EL (cell line): Measurements from ENCODE around the gene PRM2.

Experiments used
- DNase-seq: peaks from one replicate; pipeline ENCODE4 v3.0.0-alpha.2; 2016

The PRM2 gene

GRCh38 chr16:11283820-11284248 is 7.6 kb upstream of the PRM2 start:
- peak; percentile 16 for DNase-seq

GRCh38 chr16:11280616-11281522 is 4.6 kb upstream of the PRM2 start, which contains the start of gene PRM1:
PRM1 (minus strand) TSS chr16:11281330; CDS start chr16:11281238, 92 bp downstream.
- no peak for DNase-seq

- no peak for DNase-seq
Measured at GRCh38 chr16:11278681-11279628, 2.7 kb upstream of the PRM2 start.

- no peak for DNase-seq
Measured at GRCh38 chr16:11277607-11278337, 1.5 kb upstream of the PRM2 start.

DNA sequence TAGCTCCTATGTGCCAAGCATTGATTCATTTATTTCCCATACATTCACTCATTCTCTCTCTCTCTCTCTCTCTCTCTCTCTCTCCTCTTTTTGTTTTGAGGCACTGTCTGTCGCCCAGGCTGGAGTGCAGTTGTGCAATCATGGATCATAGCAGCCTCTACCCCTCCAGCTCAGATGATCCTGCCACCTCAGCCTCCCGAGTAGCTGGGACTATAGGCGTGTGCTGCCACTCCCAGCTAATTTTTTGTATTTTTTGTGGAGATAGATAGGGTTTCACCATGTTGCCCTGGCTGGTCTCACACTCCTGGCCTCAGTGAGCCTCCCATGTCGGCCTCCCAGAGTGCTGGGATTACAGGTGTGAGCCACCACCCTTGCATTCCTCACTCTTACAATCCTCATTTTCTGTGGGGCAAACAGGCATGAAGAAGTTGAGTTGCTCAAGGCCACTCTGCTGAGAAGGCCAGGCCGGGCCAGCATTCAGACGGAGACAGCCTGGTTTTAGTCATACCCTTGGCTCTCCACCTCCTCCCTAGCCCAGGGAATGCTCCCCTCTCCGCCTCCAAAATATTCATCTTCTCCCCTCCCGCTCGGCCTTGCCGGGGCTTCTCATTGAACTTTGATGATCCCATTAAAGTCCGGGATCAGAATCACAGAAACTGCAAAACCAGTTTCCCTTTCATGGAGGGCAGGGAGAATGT is 765 bp upstream of the PRM2 start:
- no peak for DNase-seq

GRCh38 chr16:11274964-11275363 is 1.3 kb downstream of the PRM2 start:
- DNase-seq: no peak

GRCh38 chr16:11273721-11274324 is 2.5 kb downstream of the PRM2 start:
- no peak for DNase-seq

DNA sequence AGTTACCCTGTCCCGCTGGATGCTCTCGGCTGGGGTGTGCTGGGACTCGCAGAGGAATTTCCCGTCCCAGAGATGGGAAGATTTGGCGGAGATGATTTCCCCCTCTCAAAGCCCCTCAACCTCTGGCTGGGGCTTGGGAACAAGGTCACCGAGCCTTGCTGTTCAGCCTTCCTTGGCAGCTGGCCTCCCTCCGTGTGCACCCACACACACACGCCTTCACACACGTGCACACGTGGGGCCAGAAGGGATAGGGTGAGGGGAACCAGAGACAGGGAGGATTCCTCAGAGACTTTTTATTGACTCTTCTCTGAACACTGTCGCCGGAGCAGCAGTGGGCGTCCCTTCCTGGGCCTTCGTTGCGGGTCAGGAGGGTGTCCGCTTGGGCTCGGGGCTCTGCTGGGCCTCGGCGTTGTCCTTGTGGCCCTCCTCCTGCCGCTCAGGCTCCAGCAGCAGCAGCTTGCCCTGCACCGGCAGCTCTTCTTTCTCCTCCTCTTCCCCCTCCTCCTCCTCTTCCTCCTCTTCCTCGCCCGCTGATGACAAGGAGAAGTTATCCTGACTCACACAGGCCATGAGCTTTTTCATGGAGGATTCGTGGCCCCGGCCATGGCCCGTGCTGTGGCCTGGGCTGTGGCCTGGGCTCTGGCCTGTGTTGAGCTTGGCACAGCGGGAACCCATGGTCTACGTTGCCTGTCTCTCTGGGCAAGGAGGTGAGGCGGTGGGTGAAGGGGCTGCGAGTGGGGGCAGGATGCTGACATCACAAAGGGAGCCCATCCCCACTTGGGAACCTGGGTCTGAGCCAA is 3.2 kb downstream of the PRM2 start, which contains the start of gene PRM3:
Gene PRM3, minus strand, starts transcription at position 709 of the 800 bp plus-strand sequence. Its CDS starts 34 bp downstream, at position 675.
- no peak for DNase-seq

DNA sequence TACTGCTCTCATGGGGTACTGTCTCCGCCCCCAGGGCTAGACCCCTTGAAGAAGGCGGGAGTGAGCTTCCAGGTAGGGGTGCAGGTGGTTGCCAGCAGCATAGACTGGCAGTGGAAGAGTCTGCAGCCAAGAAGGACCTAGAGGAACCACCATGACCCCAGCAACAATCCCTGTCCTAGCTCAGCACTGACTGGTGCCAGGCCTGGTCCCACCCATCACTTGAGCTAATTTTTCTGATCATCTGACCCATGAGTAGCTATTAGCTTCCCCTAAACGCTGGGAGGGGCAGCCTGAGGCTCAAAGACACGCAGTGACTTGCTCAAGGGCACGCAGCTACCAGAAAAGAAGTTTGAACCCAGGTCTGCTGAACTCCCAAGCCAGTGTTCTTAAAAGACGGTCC is 3.8 kb downstream of the PRM2 start:
- no peak for DNase-seq

- no peak for DNase-seq
Measured at GRCh38 chr16:11271610-11272009, 4.7 kb downstream of the PRM2 start.

DNA sequence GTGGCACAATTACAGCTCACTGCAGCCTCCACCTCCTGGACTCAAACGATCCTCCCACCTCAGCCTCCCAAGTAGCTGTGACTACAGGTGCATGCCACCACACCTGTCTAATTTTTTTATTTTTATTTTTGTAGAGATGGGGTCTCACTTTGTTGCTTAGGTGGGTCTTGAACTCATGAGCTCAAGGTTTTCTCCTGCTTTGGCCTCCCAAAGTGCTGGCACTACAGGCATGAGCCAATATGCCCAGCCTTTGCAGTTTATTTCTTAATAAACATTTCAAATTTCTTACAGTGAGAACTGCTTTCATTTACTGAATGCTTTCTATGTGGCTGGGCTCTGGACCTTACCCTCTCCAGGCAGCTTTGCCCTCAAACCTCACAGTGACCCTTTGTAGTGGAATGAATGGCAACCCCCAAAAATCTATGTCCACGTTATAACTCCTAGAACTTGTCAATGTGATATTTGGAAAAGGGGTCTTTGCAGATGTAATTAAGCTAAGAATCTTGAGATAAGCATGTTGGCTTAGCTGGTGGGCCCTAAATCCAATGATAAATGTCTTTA is 5.6 kb downstream of the PRM2 start:
- no peak for DNase-seq

- DNase-seq: no peak
Measured at GRCh38 chr16:11268921-11269375, 7.3 kb downstream of the PRM2 start, which contains the start of gene TNP2. TNP2 (minus strand) TSS chr16:11269325; CDS start chr16:11269262, 63 bp downstream.

DNA sequence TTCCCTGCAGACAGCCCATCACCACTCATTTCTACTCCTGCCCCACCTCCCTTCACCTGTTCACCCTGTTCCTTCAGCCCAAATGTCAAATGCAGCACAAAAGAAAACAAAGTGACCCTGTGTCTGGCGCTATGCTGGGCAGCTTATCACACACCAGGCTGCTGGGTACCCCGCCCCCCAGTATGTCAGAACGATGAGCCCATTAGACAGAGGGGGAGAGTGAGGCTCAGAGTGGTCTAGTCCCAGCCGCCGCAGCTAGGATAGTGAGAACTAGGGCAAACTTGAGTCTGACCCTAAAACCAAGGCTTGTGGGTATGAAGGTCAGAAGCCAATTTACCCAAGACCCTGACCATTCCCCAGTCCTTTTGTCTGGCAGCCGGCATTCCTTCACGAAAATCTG is 11.2 kb downstream of the PRM2 start:
- no peak for DNase-seq

DNA sequence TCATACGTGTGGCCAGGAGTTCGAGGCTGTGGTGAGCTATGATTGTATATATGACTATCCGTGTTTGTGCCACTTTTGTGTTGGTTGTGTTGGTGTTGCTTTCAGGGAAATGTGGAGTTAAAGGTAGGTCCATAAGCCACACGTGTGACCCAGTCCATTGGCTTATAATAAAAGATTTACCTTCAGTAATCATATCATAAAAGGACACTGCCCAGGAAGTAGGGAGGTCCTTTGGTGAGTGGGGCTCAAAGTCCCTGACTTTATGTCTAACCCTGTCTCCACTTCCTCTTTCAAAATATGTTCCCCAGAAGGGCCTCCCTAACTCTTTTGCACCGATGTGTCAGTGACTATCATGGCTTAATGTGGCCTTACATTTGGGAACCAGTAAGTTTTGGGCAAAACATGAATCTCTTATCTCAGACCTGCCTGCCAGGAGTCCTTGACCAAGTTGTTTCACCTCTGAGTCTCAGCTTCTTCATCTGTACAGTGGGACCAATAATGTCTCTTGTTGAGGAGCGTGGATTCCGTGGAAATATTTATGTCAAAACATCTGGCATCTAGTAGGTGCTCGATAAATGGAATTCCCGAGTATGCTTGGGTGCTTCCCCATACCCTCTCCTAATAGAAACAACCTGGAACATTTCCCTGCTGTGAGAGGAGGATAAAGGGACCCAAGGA is 12.0 kb downstream of the PRM2 start:
- no peak for DNase-seq

DNA sequence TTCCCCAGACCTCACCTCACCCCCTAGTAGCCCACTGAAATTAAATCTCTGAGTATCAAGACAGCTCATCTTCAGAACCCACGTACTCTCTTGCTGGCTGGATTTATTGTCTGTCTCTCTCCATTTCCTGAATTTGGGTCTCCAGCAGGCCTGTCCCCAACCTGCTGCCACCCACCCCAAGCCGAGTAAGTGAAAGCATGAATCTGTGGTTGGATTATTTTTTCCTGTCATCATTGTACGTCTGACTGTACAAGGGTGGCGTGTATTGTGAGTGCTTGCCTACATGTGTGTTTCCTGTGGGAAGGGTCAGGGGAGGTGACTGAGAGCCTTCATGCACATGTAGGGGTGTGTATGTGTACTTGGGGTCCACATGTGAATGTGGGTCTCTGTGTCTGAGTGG is 12.5 kb downstream of the PRM2 start:
- DNase-seq: no peak

DNA sequence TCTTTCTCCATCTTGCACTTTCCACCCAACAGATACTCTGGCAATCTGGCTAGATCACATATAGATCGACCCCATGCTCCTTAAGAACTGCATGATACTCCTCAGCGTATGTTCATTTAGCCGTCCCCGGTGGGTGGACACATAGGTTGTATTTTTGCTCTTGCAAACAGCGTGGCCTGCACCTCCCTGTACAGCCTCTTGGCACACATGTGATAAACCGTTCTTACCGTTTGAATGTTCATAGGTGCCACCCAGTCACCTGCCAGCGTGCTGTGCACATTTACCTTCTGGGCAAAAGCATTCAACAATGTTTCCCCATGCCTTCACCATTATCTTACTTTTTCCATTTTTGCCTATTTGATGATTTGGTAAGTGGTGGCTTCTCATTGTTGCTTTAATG is 13.4 kb downstream of the PRM2 start:
- DNase-seq: no peak

DNA sequence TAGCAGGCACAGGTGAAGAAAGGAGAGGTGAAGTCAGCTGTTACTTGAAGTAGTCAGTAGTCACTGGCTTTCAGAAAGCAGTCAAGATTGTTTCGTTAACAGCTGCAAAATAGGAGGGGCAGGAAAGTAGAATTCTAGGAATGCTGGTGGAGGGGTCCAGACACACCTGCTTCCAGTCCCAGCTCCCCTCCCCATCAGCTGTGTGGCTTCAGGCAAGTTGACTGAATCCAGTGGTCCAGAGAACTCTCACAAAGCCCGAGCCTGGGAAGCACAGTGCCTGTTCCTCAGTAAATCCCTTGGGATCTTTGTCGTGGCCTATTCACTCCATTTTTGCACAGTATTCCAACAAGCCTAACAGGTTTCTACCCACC is 15.7 kb downstream of the PRM2 start:
- DNase-seq: no peak

DNA sequence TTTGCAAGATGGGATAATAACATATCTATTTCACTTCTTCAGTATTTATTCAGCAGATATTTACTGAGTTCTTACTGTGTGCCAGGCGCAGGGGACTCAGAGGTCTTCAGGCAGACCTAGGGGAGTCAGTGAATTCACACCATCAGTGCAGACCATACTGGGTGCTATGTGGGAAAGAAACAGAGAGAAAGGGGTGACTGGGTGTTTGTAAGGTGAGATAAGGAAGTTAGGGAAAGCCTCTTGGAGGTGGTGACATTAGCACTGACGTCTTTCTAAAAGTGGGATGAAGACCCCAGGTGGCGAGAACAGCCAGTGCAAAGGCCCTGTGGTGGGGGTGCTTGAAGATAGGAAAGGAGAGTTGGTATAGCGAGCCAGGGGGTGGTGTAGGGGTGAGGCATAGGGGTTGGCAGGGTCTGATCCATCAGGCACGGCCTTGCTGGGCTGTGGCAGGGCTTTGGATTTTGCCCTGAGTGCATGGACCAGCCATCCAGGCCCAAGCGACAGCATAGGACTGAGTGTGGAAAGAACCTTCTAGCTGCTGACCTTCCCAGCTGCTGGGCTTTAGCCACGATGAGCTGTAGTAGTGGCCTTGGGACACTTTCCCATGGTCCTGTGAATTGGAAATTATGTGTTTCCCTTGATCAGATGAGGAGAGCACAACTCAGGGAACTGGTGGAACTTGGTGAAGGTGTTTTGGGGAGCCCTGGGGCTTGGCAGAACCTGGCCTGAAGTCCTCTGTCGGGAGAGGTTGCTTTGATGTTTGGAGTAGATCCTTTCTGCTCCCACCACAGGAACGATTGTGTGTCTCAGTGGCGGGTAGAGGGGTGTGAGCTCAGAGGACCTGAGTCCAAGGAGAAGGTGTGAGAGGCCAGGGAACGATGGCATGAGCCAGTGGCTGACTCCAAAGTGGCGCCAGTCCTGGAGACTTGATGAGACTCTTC is 16.4 kb downstream of the PRM2 start:
- DNase-seq: no peak
